ENCODE data around the gene CANT1. TPM values are rescaled to one million over a fixed set of nuclear protein-coding genes. Genes with fewer than 3 reads are reported as not detected.
"Not testable (repeated sequence)": the region's sequence is repeated elsewhere in the genome, so short reads cannot be mapped to it uniquely, and the experiment has no call there.

Gene CANT1
- total RNA-seq, 5 donors from 2014 or later (not counting 1 experiment from before 2014, with no cell fraction given): 46.2 to 63.1 (median 57.7) TPM

GRCh38 chr17:78946131-78946530 lies 63.4 kb downstream of the CANT1 start:
- Histone ChIP-seq H3K36me3 (ENCODE audit: control insufficient read depth in 2 of 2, extremely low read depth in 1 of 2, insufficient read depth in 1 of 2, low read length in 1 of 2) (peaks cover 0 to 5% of the 10 kb centered on the region in 2 donors), H3K27me3 (replicated peaks in 1 of 2; ENCODE audit: control insufficient read depth in 2 of 2, extremely low read depth in 1 of 2, insufficient read depth in 2 of 2, low read length in 1 of 2) (peaks cover 0 to 41% of the 10 kb centered on the region in 2 experiments), H3K4me3 (ENCODE audit: control insufficient read depth in 1 of 2, extremely low read depth in 1 of 2, low read length in 1 of 2) (no peak overlapping the region), H3K9me3 (no peaks in the 10 kb centered on the region), H3K4me1 (ENCODE audit: control insufficient read depth in 1 of 2, extremely low read depth in 1 of 2, insufficient read depth in 2 of 2, low read length in 2 of 2) (no peaks in the 10 kb centered on the region), H3K27ac (ENCODE audit: low read length) (no peak overlapping the region)
- H3K27me3 Mint-ChIP-seq: peaks cover 7 to 18% of the 10 kb centered on the region in 2 donors
- no peaks in the 10 kb centered on the region for H3K4me1 Mint-ChIP-seq
- peaks cover 3% of the 10 kb centered on the region for H3K36me3 Mint-ChIP-seq
- CTCF ChIA-PET: no interaction called here
- POLR2A ChIA-PET: no interaction called here
- DNase-seq: no peak
- H3K4me3 Mint-ChIP-seq: no peak overlapping the region
- no peak for ATAC-seq (replicated peaks in 1 of 4)
- 85% methylated on average over 7 of the region's 7 CpGs for WGBS (ENCODE audit: insufficient coverage)
- no peak overlapping the region for H3K27ac Mint-ChIP-seq
- H3K9me3 Mint-ChIP-seq: peaks cover 8 to 13% (median 9%) of the 10 kb centered on the region in 3 donors

GRCh38 chr17:78945455-78945854 lies 64.1 kb downstream of the CANT1 start:
- POLR2A ChIA-PET; H3K4me3 ChIP-seq (ENCODE audit: control insufficient read depth in 1 of 2, extremely low read depth in 1 of 2, low read length in 1 of 2); H3K4me3 Mint-ChIP-seq; DNase-seq; CTCF ChIA-PET; H3K9me3 ChIP-seq; H3K36me3 Mint-ChIP-seq; ATAC-seq (replicated peaks in 1 of 4); H3K36me3 ChIP-seq (ENCODE audit: control insufficient read depth in 2 of 2, extremely low read depth in 1 of 2, insufficient read depth in 1 of 2, low read length in 1 of 2); H3K9me3 Mint-ChIP-seq; H3K27ac Mint-ChIP-seq; H3K4me1 ChIP-seq (ENCODE audit: control insufficient read depth in 1 of 2, extremely low read depth in 1 of 2, insufficient read depth in 2 of 2, low read length in 2 of 2); H3K4me1 Mint-ChIP-seq; H3K27ac ChIP-seq (ENCODE audit: low read length): not testable (repeated sequence)
- H3K27me3 Mint-ChIP-seq: peaks cover 7 to 18% of the 10 kb centered on the region in 2 donors
- WGBS (ENCODE audit: insufficient coverage): 95% methylated on average over 4 of the region's 12 CpGs
- peaks cover 0 to 37% of the 10 kb centered on the region in 2 experiments for H3K27me3 ChIP-seq (replicated peaks in 1 of 2; ENCODE audit: control insufficient read depth in 2 of 2, extremely low read depth in 1 of 2, insufficient read depth in 2 of 2, low read length in 1 of 2)

GRCh38 chr17:78944956-78945355 lies 64.6 kb downstream of the CANT1 start:
- Mint-ChIP-seq H3K4me3 (no peak overlapping the region), H3K36me3 (no peaks in the 10 kb centered on the region), H3K27me3 (peaks cover 7 to 18% of the 10 kb centered on the region in 2 donors), H3K4me1 (no peaks in the 10 kb centered on the region), H3K27ac (no peak overlapping the region), H3K9me3 (peaks cover 0 to 2% (median 2%) of the 10 kb centered on the region in 3 donors)
- peaks cover 0 to 37% of the 10 kb centered on the region in 2 experiments for H3K27me3 ChIP-seq (replicated peaks in 1 of 2; ENCODE audit: control insufficient read depth in 2 of 2, extremely low read depth in 1 of 2, insufficient read depth in 2 of 2, low read length in 1 of 2)
- H3K4me3 ChIP-seq (ENCODE audit: control insufficient read depth in 1 of 2, extremely low read depth in 1 of 2, low read length in 1 of 2): no peak overlapping the region
- ATAC-seq (replicated peaks in 1 of 4) (no peak), DNase-seq (no peak)
- no peaks in the 10 kb centered on the region for H3K36me3 ChIP-seq (ENCODE audit: control insufficient read depth in 2 of 2, extremely low read depth in 1 of 2, insufficient read depth in 1 of 2, low read length in 1 of 2)
- no peaks in the 10 kb centered on the region for H3K4me1 ChIP-seq (ENCODE audit: control insufficient read depth in 1 of 2, extremely low read depth in 1 of 2, insufficient read depth in 2 of 2, low read length in 2 of 2)
- POLR2A ChIA-PET: no interaction called here
- CTCF ChIA-PET: no interaction called here
- H3K9me3 ChIP-seq: no peaks in the 10 kb centered on the region
- 66% methylated on average over 9 of the region's 10 CpGs for WGBS (ENCODE audit: insufficient coverage)
- H3K27ac ChIP-seq (ENCODE audit: low read length): no peak overlapping the region

- H3K36me3 ChIP-seq (ENCODE audit: control insufficient read depth in 2 of 2, extremely low read depth in 1 of 2, insufficient read depth in 1 of 2, low read length in 1 of 2): no peaks in the 10 kb centered on the region
- DNase-seq: no peak
- Mint-ChIP-seq H3K27me3 (peaks cover 7 to 18% of the 10 kb centered on the region in 2 donors), H3K4me3 (no peak overlapping the region), H3K27ac (no peak overlapping the region), H3K9me3 (no peaks in the 10 kb centered on the region), H3K36me3 (no peaks in the 10 kb centered on the region), H3K4me1 (no peaks in the 10 kb centered on the region)
- H3K27me3 ChIP-seq (replicated peaks in 1 of 2; ENCODE audit: control insufficient read depth in 2 of 2, extremely low read depth in 1 of 2, insufficient read depth in 2 of 2, low read length in 1 of 2): peaks cover 0 to 42% of the 10 kb centered on the region in 2 experiments
- 86% methylated on average over 1 of the region's 7 CpGs for WGBS (ENCODE audit: insufficient coverage)
- no peak for ATAC-seq (replicated peaks in 1 of 4)
- no peak overlapping the region for H3K4me3 ChIP-seq (ENCODE audit: control insufficient read depth in 1 of 2, extremely low read depth in 1 of 2, low read length in 1 of 2)
- POLR2A ChIA-PET: no interaction called here
- no peaks in the 10 kb centered on the region for H3K4me1 ChIP-seq (ENCODE audit: control insufficient read depth in 1 of 2, extremely low read depth in 1 of 2, insufficient read depth in 2 of 2, low read length in 2 of 2)
- CTCF ChIA-PET: interaction anchor here in 1 of 2 donors (0.7 kb wide), 2 partner anchors 41 to 606 kb away, joined by 3 to 7 read pairs; no protein-coding TSS in a partner anchor
- no peak overlapping the region for H3K27ac ChIP-seq (ENCODE audit: low read length)
- H3K9me3 ChIP-seq: no peaks in the 10 kb centered on the region
Observed at GRCh38 chr17:78944026-78944425, 65.5 kb downstream of the CANT1 start.

Other genes starting within 250 kb of the CANT1 start
- 100 to 1,000 TPM; 357 to 509 (median 372) TPM for gene CYTH1, start 227.5 kb downstream of the CANT1 start, total RNA-seq
- gene USP36, start 168.9 kb downstream of the CANT1 start, total RNA-seq: 100 to 1,000 TPM; 132 to 487 (median 143) TPM
- gene CEP295NL, start 106.6 kb downstream of the CANT1 start, total RNA-seq: 1 to 10 TPM in 2 of 5 donors, under 1 TPM in 3; 0.28 to 3.1 (median 0.41) TPM
- gene TIMP2, start 84.4 kb downstream of the CANT1 start, total RNA-seq: 1 to 10 TPM; 5.1 to 6.7 (median 6.5) TPM
- 10 to 100 TPM; 28.2 to 80.7 (median 51.6) TPM for gene LGALS3BP, start 29.8 kb downstream of the CANT1 start, total RNA-seq
- under 1 TPM in 4 of 5 donors, not detected in 1; 0.10 to 0.57 (median 0.26) TPM for gene C1QTNF1, start 14.4 kb upstream of the CANT1 start, total RNA-seq
- gene ENGASE, start 65.1 kb upstream of the CANT1 start, total RNA-seq: 100 to 1,000 TPM in 4 of 5 donors, 10 to 100 TPM in 1; 99.6 to 153 (median 141) TPM